Measurements from ENCODE around the gene RXRA. TPM values are rescaled to one million over a fixed set of nuclear protein-coding genes. Genes with fewer than 3 reads are reported as not detected.

Gene RXRA
- total and polyA plus RNA-seq, 2 of the 13 experiments (the other 11 are each of a cell fraction or from before 2014, with no cell fraction given): 18.9 to 29.2 TPM

DNA sequence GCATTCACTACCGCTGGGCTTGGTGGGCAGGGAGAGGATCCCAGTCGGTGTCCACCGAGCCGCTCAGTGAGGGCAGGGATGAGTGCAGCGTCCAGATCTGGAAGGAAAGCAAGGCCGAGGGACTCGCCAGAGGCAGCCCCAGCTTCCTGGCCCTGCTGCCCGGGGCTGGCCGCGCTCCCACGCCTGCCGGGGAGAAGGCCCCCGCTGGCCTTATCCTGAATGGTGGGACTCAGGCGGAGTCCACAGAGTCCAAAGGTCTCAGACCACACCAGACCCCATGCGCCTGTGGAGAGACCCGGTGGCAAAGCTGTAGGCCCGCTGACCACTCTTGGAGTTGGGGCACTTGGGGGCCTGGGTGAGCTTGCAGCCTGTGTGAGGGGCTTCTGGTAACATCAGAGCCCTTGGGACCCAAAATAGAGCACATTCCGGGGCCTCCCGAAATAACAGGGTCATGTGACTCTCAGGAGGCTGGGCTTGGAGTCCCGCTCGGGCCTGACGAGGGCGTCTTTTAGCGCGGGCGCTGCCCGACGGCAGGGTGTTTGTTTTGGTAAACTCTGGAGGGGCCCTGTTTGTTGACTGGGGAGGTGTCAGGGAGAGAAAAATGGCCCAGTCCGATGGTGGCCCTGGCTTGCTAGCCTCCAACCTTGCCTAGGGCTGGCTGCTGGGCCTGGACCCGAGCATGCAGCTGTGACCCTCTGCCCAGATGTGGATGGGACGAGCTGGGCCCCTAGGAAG, 2.8 kb downstream of the RXRA start (continued):
- TF ChIP-seq, protein P1, sequence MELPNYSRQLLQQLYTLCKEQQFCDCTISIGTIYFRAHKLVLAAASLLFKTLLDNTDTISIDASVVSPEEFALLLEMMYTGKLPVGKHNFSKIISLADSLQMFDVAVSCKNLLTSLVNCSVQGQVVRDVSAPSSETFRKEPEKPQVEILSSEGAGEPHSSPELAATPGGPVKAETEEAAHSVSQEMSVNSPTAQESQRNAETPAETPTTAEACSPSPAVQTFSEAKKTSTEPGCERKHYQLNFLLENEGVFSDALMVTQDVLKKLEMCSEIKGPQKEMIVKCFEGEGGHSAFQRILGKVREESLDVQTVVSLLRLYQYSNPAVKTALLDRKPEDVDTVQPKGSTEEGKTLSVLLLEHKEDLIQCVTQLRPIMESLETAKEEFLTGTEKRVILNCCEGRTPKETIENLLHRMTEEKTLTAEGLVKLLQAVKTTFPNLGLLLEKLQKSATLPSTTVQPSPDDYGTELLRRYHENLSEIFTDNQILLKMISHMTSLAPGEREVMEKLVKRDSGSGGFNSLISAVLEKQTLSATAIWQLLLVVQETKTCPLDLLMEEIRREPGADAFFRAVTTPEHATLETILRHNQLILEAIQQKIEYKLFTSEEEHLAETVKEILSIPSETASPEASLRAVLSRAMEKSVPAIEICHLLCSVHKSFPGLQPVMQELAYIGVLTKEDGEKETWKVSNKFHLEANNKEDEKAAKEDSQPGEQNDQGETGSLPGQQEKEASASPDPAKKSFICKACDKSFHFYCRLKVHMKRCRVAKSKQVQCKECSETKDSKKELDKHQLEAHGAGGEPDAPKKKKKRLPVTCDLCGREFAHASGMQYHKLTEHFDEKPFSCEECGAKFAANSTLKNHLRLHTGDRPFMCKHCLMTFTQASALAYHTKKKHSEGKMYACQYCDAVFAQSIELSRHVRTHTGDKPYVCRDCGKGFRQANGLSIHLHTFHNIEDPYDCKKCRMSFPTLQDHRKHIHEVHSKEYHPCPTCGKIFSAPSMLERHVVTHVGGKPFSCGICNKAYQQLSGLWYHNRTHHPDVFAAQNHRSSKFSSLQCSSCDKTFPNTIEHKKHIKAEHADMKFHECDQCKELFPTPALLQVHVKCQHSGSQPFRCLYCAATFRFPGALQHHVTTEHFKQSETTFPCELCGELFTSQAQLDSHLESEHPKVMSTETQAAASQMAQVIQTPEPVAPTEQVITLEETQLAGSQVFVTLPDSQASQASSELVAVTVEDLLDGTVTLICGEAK (IDR thresholded peaks at IDR 0.05): no peak
- TF ChIP-seq, protein P1 (CRISPR knock-in tag; IDR thresholded peaks at IDR 0.05): no peak
- peak; percentile 67; the same call in 1 of the 2 replicates for TF ChIP-seq SMYD3 (CRISPR knock-in tag; IDR thresholded peaks at IDR 0.05)
- TF ChIP-seq EZH2 (conservative IDR thresholded peaks at IDR 0.05; ENCODE audit: low read depth, low read length): no peak
- TF ChIP-seq ZNF570 (CRISPR knock-in tag; IDR thresholded peaks at IDR 0.05; ENCODE audit: borderline replicate concordance): no peak
- TF ChIP-seq, protein P2, sequence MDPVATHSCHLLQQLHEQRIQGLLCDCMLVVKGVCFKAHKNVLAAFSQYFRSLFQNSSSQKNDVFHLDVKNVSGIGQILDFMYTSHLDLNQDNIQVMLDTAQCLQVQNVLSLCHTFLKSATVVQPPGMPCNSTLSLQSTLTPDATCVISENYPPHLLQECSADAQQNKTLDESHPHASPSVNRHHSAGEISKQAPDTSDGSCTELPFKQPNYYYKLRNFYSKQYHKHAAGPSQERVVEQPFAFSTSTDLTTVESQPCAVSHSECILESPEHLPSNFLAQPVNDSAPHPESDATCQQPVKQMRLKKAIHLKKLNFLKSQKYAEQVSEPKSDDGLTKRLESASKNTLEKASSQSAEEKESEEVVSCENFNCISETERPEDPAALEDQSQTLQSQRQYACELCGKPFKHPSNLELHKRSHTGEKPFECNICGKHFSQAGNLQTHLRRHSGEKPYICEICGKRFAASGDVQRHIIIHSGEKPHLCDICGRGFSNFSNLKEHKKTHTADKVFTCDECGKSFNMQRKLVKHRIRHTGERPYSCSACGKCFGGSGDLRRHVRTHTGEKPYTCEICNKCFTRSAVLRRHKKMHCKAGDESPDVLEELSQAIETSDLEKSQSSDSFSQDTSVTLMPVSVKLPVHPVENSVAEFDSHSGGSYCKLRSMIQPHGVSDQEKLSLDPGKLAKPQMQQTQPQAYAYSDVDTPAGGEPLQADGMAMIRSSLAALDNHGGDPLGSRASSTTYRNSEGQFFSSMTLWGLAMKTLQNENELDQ (CRISPR knock-in tag; IDR thresholded peaks at IDR 0.05; ENCODE audit: borderline replicate concordance): no peak
- TF ChIP-seq ZNF598 (CRISPR knock-in tag; IDR thresholded peaks at IDR 0.05; ENCODE audit: borderline replicate concordance): peak; percentile 23; the same call in 1 of the 2 replicates
- no peak for TF ChIP-seq ZNF891 (CRISPR knock-in tag; IDR thresholded peaks at IDR 0.05)
- no peak for TF ChIP-seq MAF1 (CRISPR knock-in tag; IDR thresholded peaks at IDR 0.05; ENCODE audit: borderline replicate concordance)
- TF ChIP-seq, protein P3, sequence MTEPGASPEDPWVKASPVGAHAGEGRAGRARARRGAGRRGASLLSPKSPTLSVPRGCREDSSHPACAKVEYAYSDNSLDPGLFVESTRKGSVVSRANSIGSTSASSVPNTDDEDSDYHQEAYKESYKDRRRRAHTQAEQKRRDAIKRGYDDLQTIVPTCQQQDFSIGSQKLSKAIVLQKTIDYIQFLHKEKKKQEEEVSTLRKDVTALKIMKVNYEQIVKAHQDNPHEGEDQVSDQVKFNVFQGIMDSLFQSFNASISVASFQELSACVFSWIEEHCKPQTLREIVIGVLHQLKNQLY (CRISPR knock-in tag; IDR thresholded peaks at IDR 0.05): no peak
- TF ChIP-seq, protein P4, sequence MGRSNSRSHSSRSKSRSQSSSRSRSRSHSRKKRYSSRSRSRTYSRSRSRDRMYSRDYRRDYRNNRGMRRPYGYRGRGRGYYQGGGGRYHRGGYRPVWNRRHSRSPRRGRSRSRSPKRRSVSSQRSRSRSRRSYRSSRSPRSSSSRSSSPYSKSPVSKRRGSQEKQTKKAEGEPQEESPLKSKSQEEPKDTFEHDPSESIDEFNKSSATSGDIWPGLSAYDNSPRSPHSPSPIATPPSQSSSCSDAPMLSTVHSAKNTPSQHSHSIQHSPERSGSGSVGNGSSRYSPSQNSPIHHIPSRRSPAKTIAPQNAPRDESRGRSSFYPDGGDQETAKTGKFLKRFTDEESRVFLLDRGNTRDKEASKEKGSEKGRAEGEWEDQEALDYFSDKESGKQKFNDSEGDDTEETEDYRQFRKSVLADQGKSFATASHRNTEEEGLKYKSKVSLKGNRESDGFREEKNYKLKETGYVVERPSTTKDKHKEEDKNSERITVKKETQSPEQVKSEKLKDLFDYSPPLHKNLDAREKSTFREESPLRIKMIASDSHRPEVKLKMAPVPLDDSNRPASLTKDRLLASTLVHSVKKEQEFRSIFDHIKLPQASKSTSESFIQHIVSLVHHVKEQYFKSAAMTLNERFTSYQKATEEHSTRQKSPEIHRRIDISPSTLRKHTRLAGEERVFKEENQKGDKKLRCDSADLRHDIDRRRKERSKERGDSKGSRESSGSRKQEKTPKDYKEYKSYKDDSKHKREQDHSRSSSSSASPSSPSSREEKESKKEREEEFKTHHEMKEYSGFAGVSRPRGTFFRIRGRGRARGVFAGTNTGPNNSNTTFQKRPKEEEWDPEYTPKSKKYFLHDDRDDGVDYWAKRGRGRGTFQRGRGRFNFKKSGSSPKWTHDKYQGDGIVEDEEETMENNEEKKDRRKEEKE (IDR thresholded peaks at IDR 0.05): no peak
- TF ChIP-seq SMARCE1 (IDR thresholded peaks at IDR 0.05; ENCODE audit: borderline replicate concordance): no peak
- peak; percentile 0 for TF ChIP-seq ZNF441 (CRISPR knock-in tag; IDR thresholded peaks at IDR 0.05; ENCODE audit: borderline replicate concordance)
- 0 out of 2 replicates have a peak, but pooled peaks have one; percentile 31 for TF ChIP-seq ARNT2 (CRISPR knock-in tag; IDR thresholded peaks at IDR 0.05; ENCODE audit: low read depth)
